Liver (tissue), 9 donors: Measurements from ENCODE around the gene ARID3C. TPM values are rescaled to one million over a fixed set of nuclear protein-coding genes. Genes with fewer than 3 reads are reported as not detected.

Experiments used
- DNase-seq: peaks from one replicate; pipeline ENCODE4 v3.0.0-alpha.2; 2017; ENCODE audit warnings: low spot score
- H3K27ac ChIP-seq, 2 donors: one replicate each; pipeline ENCODE4 v1.7.0; 2013; ENCODE audit warnings: inconsistent platforms in 2 of 2, low read length in 2 of 2, control low read depth in 1 of 2, low read depth in 1 of 2, mild to moderate bottlenecking in 1 of 2
- H3K27me3 ChIP-seq, 4 donors: one replicate each; pipeline versions ENCODE4 v1.6.1 to v1.7.0; 2013; ENCODE audit warnings: low read length in 3 of 4, inconsistent platforms in 1 of 4, mild to moderate bottlenecking in 1 of 4, moderate library complexity in 1 of 4; ENCODE audit not compliant: control insufficient read depth in 4 of 4, insufficient read depth in 4 of 4
- H3K36me3 ChIP-seq, 4 donors: one replicate each; pipeline versions ENCODE4 v1.6.1 to v1.7.0; 2013; ENCODE audit warnings: low read length in 3 of 4, mild to moderate bottlenecking in 3 of 4, low read depth in 1 of 4, moderate library complexity in 1 of 4; ENCODE audit not compliant: control insufficient read depth in 4 of 4, insufficient read depth in 3 of 4
- H3K4me1 ChIP-seq, 4 donors: one replicate each; pipeline versions ENCODE4 v1.6.1 to v1.7.0; 2013; ENCODE audit warnings: low read length in 3 of 4, mild to moderate bottlenecking in 3 of 4, moderate library complexity in 1 of 4; ENCODE audit not compliant: control insufficient read depth in 4 of 4, insufficient read depth in 4 of 4
- H3K4me3 ChIP-seq, 3 donors: one replicate each; pipeline versions ENCODE4 v1.6.1 to v1.7.0; 2013; ENCODE audit warnings: low read length in 3 of 3, control low read depth in 1 of 3, low read depth in 1 of 3, mild to moderate bottlenecking in 1 of 3
- H3K9ac ChIP-seq, 2 donors: one replicate each; pipeline ENCODE4 v1.7.0; 2013; ENCODE audit warnings: low read length in 2 of 2, mild to moderate bottlenecking in 2 of 2, moderate library complexity in 2 of 2, control low read depth in 1 of 2, low read depth in 1 of 2
- H3K9me3 ChIP-seq, 4 donors: one replicate each; pipeline versions ENCODE4 v1.6.1 to v1.7.0; 2013; ENCODE audit warnings: low read length in 3 of 4; ENCODE audit not compliant: control insufficient read depth in 4 of 4
- CTCF ChIP-seq: fragments of 150-350 bp; IDR thresholded peaks from 2 replicates; pipeline ENCODE4 v1.5.1; 2017; ENCODE audit warnings: improper control_type of control experiment, low read depth, low read length; ENCODE audit not compliant: missing input control
- FOXA2 ChIP-seq: IDR thresholded peaks from 2 replicates; pipeline ENCODE4 v1.6.1; 2016; ENCODE audit warnings: antibody characterized with exemption
- GABPA ChIP-seq, 2 donors: IDR thresholded peaks in 1 of 2; conservative IDR thresholded peaks in 1 of 2; 2 replicates each; pipeline ENCODE4 v1.6.1; 2016; ENCODE audit warnings: antibody characterized with exemption in 2 of 2, mild to moderate bottlenecking in 1 of 2, moderate library complexity in 1 of 2
- HNF4A ChIP-seq, 2 donors: conservative IDR thresholded peaks; 2 replicates each; pipeline ENCODE4 v1.6.1; 2016; ENCODE audit warnings: antibody characterized with exemption in 2 of 2, mild to moderate bottlenecking in 2 of 2
- HNF4G ChIP-seq: IDR thresholded peaks from 2 replicates; pipeline ENCODE4 v1.6.1; 2016; ENCODE audit warnings: antibody characterized with exemption
- JUND ChIP-seq, 2 donors: IDR thresholded peaks; 2 replicates each; pipeline ENCODE4 v1.6.1; 2016; ENCODE audit warnings: antibody characterized with exemption in 2 of 2
- NR2F2 ChIP-seq: IDR thresholded peaks from 2 replicates; pipeline ENCODE4 v1.6.1; 2016; ENCODE audit warnings: antibody characterized with exemption
- RAD21 ChIP-seq, 2 donors: IDR thresholded peaks; 2 replicates each; pipeline ENCODE4 v1.6.1; 2016; ENCODE audit warnings: antibody characterized with exemption in 2 of 2, mild to moderate bottlenecking in 2 of 2
- REST ChIP-seq: IDR thresholded peaks from 2 replicates; pipeline ENCODE4 v1.6.1; 2016; ENCODE audit warnings: antibody characterized with exemption, mild to moderate bottlenecking
- RXRA ChIP-seq, 2 donors: IDR thresholded peaks; 2 replicates each; pipeline ENCODE4 v1.6.1; 2017 to 2018; ENCODE audit warnings: antibody characterized with exemption in 2 of 2, mild to moderate bottlenecking in 1 of 2
- SP1 ChIP-seq: IDR thresholded peaks from 2 replicates; pipeline ENCODE4 v1.6.1; 2018; ENCODE audit warnings: antibody characterized with exemption, mild to moderate bottlenecking
- TAF1 ChIP-seq: conservative IDR thresholded peaks from 2 replicates; pipeline ENCODE4 v1.6.1; 2016; ENCODE audit warnings: antibody characterized with exemption, mild to moderate bottlenecking
- YY1 ChIP-seq: IDR thresholded peaks from 2 replicates; pipeline ENCODE4 v1.6.1; 2016; ENCODE audit warnings: antibody characterized with exemption, mild to moderate bottlenecking
- ZBTB33 ChIP-seq: IDR thresholded peaks from 2 replicates; pipeline ENCODE4 v1.6.1; 2016; ENCODE audit warnings: antibody characterized with exemption
- WGBS: extraction: QIAGEN DNeasy Blood & Tissue Kit; methylation state at CpG from one replicate; pipeline ENCODE4 v1.1.7; 2013; 5-methylcytosine and 5-hydroxymethylcytosine counted together
- polyA plus RNA-seq, 2 donors: library from polyadenylated mRNA; stranded (reverse) in 1 of 2; unstranded in 1 of 2; fragments of 200-250 nt in 1 of 2; fragments of >200 nt in 1 of 2; fragmentation: Nextera tagmentation in 1 of 2; extraction: Ambion mirVana in 1 of 2; gene quantifications; one replicate each; pipeline versions ENCODE4 v1.2.1 to v1.2.3, GENCODE V29; 2013 to 2015
- total RNA-seq, 2 donors: library from RNA; depleted of rRNA; stranded (reverse); fragments of >200 nt; gene quantifications; one replicate each; pipeline ENCODE4 v1.2.3, GENCODE V29; 2014
- TF ChIP-seq, protein P1 (sequence below): IDR thresholded peaks from 2 replicates; pipeline ENCODE4 v1.6.1; 2016; ENCODE audit warnings: antibody characterized with exemption
- TF ChIP-seq, protein P2 (sequence below): IDR thresholded peaks from 2 replicates; pipeline ENCODE4 v1.6.1; 2016; ENCODE audit warnings: antibody characterized with exemption
- donor health status: healthy.
- donor health status: healthy.
- donor health status: healthy.
- donor health status: healthy.
- donor health status: healthy.

ARID3C gene
- total and polyA plus RNA-seq, 4 donors, result 0.58 to 2.6 (median 1.7) TPM

DNA sequence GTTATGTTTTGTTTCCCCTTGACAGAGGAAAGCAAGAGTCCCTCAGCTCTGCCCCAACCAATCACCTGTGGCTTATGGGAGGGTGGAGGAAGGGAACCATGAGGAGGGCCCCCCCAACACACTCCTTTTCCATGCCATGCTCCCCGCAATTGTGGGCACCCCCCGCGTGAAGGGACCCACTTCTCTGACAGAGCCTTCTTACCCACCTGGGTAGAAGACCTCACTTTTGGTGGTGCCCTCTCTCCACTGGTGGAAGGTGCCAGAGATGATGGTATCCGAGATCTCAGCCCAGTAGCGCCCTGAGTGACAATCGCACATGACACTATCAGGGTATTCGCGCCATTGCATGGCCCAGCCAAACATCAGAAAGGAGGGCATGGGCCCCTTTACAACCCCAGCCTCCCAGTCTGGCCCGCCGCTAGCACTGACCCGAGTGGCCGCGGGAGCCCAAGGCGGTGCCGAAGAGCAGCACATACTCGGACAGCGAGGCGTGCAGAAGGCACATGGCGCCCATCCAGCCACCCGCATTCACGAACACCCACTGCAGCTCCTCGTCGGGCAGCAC is 8.0 kb upstream of the ARID3C start:
- DNase-seq, result no peak
- H3K9ac ChIP-seq, result peak overlapping the region; percentile 57 to 61
- no peak for TF ChIP-seq YY1
- TF ChIP-seq HNF4G, result no peak
- TF ChIP-seq NR2F2, result no peak
- TF ChIP-seq, protein P1, sequence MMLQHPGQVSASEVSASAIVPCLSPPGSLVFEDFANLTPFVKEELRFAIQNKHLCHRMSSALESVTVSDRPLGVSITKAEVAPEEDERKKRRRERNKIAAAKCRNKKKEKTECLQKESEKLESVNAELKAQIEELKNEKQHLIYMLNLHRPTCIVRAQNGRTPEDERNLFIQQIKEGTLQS, result no peak
- no peak for TF ChIP-seq ZBTB33
- no peak for TF ChIP-seq FOXA2
- TF ChIP-seq TAF1, result no peak
- TF ChIP-seq GABPA (IDR thresholded peaks at IDR 0.05 in 1 of 2, conservative IDR thresholded peaks at IDR 0.05 in 1 of 2), result no peak
- TF ChIP-seq HNF4A (conservative IDR thresholded peaks at IDR 0.05), result no peak
- TF ChIP-seq, protein P2, sequence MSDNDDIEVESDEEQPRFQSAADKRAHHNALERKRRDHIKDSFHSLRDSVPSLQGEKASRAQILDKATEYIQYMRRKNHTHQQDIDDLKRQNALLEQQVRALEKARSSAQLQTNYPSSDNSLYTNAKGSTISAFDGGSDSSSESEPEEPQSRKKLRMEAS, result no peak
- no peak for TF ChIP-seq RXRA (IDR thresholded peaks at IDR 0.05)
- no peak for TF ChIP-seq SP1
- no peak for TF ChIP-seq CTCF
- TF ChIP-seq REST, result no peak
- no peak for TF ChIP-seq JUND (IDR thresholded peaks at IDR 0.05)

GRCh38 chr9:34635556-34635955 is 6.7 kb upstream of the ARID3C start:
- TF ChIP-seq, protein P2, result no peak
- no peak for TF ChIP-seq RAD21 (IDR thresholded peaks at IDR 0.05)
- TF ChIP-seq GABPA (IDR thresholded peaks at IDR 0.05 in 1 of 2, conservative IDR thresholded peaks at IDR 0.05 in 1 of 2), result no peak
- Histone ChIP-seq H3K4me3 (peak overlapping the region in 1 of 3 donors; percentile 73), H3K27ac (no peak overlapping the region), H3K4me1 (peaks cover 9 to 72% (median 65%) of the 10 kb centered on the region in 4 donors), H3K9ac (no peak overlapping the region), H3K36me3 (peaks cover 0 to 4% (median 2%) of the 10 kb centered on the region in 4 donors), H3K9me3 (no peaks in the 10 kb centered on the region), H3K27me3 (no peaks in the 10 kb centered on the region)
- DNase-seq, result no peak
- WGBS, result 87% methylated on average over 14 of the region's 14 CpGs

More for the DNA sequence above, 8.0 kb upstream of the ARID3C start:
- Histone ChIP-seq H3K27me3 (no peaks in the 10 kb centered on the region), H3K4me3 (peak overlapping the region; percentile 73 to 85 (median 77)), H3K9me3 (no peaks in the 10 kb centered on the region), H3K36me3 (peaks cover 0 to 4% (median 2%) of the 10 kb centered on the region in 4 donors), H3K27ac (peak overlapping the region; percentile 80 to 86), H3K4me1 (peaks cover 12 to 62% (median 60%) of the 10 kb centered on the region in 4 donors)
- WGBS, result 5% methylated on average over 23 of the region's 23 CpGs
